HG03521 (cell line): ENCODE measurements around the gene OAF.

Experiments used
- ATAC-seq: cut with Tn5 transposase; IDR thresholded peaks from one replicate; pipeline ENCODE4 v1.9.1; 2021; ENCODE audit warnings: mild to moderate bottlenecking, moderate library complexity; ENCODE audit not compliant: unreplicated experiment

Gene OAF

DNA sequence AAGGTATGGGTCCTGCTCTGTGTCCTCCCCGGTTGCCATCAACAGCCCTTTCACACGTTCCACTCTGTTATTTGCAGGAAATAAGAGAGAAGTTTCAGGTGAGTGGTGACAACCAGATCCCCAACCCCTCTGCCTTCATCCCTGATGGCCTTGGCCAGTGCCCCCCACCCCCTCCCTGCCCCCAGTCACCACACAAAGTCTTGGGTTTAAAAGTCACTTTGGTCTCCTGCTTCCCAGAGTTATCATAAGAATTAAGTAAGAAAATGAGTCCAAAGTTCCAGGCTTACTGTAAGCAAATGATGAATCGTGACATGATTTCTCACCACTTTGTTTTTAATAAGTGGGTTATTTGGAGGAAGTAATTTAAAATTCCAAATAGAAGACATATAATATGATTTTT is 9.2 kb upstream of the OAF start:
- no peak for ATAC-seq

DNA sequence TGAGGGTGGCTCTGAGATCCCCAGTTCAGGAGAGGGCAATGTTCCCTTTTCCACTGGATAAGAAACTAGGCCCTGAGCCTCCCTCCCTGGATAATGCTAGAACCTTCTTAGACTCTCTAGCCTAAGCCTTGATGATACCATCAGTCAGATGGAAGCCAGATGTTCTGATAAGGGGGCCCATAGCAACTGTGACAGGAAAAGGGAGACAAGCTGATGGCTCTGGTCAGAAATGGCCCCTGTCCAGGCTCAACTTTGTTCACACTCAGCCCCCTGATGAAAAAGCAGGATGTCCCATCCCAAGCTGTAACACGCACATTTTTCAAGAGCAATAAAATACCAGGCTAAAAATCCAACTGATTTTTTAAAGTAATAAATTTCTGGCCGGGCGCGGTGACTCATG is 7.2 kb upstream of the OAF start:
- no peak for ATAC-seq

- no peak for ATAC-seq
Measured at GRCh38 chr11:120205596-120206161, 5.2 kb upstream of the OAF start.

DNA sequence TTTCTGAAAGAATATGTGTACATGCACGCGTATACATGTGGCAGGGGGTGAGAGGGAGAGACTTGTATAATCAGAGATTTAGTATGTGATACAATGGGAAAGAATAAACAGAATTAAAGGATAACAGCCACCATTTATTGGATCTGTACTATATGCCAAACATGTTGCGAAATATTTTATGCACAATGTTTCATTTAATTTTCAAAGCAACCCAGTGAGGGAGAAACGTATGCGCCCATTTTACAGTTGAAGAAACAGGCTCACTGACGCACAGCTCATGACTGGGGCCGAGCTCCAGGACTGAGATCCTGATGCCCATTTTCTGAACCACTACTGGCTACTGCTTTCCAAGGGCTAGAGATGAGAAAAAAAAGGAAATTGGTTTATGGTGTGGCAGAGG is 3.3 kb upstream of the OAF start:
- no peak for ATAC-seq

DNA sequence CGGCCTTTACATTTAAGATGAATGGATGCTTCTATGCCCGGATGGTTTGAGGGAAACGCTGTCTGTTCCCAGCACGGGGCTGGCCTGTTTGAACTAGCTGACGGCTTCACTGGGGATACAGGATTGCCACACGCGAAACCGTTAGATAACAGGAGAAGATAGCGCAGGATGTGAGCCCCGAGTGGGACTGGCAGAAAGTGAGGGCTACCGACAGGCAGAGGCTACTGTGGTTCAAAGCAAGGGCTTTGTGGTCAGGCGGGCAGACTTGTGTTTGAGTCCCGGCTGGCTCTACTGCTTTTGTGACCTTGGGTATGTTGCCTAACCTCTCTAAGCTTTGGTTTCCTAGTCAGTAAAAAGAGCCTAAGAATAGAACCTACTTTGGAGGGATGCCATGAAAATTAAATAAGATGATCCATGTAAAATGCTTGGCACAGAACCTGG is 2.8 kb upstream of the OAF start:
- no peak for ATAC-seq

- ATAC-seq: no peak
Measured at GRCh38 chr11:120208777-120209176, 2.1 kb upstream of the OAF start.

DNA sequence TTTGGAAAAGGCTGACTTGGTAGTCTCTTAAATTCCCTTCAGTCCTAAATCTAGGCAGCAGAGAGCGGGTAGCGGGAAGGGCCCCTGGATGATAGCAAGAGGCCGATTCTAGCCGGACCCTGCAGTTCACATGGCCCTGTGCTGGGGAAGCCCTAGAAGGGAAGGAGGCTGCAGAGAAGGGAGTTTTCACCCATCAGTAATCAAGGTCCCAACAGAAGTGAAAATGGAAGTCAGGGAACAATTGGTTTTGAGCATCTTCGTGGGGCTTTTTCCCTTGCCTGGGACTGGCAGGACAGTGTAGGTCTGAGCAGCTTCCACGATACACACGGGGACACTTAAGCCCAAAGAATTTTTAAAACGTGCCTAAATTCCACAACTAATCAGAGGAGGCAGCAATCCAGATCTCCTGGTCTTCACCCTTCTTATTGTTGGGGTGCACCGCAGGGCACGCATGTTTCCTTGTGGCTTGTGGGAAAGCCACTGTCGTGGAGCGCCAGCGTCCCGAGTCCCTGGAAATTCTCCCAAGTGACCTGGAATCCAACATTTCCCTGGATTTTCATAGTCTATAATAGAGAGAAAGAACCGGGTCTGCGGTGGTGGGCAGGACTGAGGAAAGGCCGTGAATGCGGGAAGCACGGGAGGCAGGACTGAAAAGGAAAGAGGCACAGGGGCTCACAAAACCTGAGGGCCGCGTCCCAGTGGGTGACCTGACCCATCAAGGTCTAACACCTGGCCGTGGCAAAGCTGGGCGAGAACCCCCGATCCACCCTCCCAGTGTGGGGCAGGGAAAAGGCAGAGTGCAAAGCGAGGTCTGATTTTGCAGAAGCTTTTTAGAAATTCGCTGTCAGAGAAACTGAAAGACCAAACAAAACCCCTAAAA is 846 bp upstream of the OAF start:
- no peak for ATAC-seq

- ATAC-seq: no peak
Measured at GRCh38 chr11:120211522-120212258, 858 bp downstream of the OAF start.

GRCh38 chr11:120212259-120212878 is 1.5 kb downstream of the OAF start:
- no peak for ATAC-seq

DNA sequence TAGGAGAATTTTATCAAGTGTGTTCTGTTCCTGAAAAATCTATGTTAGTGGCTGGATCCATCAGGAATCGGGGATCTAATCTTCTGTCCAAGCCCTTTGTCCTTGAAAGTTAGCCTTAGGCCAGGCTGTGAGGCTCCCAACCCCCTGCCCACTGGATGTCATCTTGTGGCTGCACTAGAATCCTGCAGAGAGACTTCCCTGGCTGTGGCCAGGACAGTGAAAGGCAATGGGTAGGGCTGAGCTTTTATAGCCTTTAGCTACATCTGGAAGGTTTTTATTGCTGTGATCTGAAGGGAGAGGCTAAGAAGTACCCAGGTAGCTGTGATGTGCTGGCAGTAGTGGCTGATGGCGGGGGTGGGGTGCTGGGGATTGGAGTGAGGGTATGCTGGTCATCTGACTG is 2.1 kb downstream of the OAF start:
- no peak for ATAC-seq

GRCh38 chr11:120214581-120214980 is 3.7 kb downstream of the OAF start:
- ATAC-seq: no peak

DNA sequence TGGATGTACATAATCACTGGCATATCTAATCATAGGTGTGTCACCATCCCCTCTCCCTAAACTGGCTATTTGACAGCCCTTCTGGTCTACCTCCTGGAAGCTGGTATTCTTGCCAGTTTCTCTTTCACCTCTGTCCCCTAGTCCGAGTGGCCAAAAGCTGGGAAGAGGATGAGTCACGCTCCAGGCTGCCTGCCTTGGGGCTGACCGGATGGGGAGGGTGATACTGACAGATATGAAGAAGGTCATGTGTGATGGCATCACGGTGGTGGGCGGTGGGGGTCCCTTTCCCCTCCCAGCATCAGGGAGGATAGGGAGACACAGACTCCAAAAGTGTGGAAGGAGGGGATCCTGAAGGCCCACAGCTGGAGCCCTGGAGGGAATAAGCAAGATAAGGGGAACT is 4.8 kb downstream of the OAF start:
- no peak for ATAC-seq

GRCh38 chr11:120216426-120217102 is 5.7 kb downstream of the OAF start:
- no peak for ATAC-seq

DNA sequence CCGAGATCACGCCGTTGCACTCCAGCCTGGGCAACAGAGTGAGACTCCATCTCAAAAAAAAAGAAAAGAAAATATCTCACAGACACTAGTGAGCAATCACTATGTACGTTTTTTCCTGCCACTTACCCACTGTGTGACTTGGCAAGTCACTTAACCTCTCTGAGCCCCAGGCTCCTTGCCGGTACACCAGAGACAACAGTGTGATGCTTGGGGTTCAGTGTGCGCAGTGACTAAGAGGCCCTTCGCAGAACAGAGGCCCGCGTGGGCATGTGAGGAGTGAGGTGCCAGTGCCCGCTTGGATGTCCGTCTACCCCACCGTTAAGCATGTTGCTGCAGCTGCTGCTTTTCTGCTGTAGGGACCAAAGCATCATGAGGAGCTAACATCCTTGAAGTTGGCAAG is 6.7 kb downstream of the OAF start:
- ATAC-seq: no peak

DNA sequence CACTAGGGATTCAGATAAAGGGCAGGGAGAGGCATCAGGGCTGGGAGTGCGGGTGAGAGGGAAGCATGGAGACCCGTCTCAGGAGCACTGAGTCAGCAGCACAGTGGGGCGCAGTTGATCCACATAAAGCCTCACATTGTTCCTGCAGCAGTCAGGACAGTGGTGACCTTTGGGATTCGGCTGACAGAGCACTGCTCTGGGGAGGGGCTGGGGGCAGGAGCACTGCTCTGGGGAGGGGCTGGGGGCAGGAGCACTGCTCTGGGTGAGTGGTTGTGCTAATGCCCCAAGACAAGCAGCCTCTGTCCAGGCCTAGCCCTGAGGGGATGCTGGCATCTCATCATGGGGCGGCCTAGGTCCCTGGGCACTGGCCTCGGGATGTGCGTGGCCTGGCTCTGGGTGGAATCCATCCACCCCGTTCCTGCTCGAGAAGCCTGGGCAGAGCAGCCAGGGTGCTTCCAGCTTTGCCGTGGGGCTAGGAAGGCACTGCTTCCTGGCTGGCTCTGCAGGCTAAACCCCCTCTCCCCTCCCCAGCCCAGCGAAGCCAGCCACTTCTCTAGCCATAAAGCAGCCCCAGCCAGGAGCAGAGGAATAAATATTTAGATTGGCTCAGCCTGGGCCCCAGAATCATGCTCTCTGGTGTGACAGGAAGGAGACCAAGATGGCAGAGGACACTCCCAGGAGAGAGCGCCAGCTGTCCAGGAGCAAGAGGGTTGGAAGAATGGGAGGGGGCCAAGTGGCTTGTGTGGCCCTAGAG is 7.3 kb downstream of the OAF start:
- no peak for ATAC-seq

- ATAC-seq: no peak
Measured at GRCh38 chr11:120218695-120219033, 7.8 kb downstream of the OAF start.

- no peak for ATAC-seq
Measured at GRCh38 chr11:120219232-120219937, 8.6 kb downstream of the OAF start.

DNA sequence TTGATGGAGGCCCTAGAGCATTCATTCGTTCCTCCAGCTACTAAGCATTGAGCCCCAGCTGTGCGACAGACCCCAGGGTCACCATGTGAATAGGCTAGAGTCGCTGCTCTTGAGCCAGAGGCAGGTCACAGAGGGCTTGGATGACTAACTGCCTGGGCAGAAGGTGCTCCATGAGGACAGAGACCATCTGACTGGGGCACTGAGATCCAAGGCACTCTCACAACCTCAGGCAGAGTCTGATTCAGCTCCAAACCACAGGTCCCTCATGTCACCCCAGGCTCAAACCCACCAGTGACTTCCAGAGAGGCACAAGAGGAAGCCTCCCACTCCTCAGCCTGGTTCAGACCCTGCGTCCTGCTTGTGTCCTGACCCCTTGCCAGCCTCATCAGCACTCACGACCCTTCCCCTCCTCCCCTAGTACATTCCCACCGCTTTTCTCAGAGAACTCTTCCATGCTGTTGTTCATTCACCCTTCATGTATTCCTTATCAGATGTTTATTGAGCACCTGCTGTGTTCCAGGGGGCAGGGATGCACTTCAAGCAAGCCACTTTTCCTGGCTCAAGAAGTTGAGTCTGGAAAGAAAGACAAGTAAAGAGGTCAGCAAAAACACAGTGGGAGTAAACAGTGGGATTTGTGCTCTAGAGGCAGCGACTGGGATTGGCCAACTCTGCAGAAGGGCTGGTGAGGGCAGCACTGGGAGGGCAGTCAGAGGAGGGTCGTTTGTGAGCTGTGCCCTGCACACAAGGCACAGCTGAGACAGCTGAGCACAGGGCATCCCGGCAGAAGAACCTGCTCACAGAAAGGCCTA is 9.3 kb downstream of the OAF start:
- no peak for ATAC-seq

GRCh38 chr11:120220747-120221037 is 9.9 kb downstream of the OAF start:
- no peak for ATAC-seq
